ENCODE measurements around the gene CD99.

DNA sequence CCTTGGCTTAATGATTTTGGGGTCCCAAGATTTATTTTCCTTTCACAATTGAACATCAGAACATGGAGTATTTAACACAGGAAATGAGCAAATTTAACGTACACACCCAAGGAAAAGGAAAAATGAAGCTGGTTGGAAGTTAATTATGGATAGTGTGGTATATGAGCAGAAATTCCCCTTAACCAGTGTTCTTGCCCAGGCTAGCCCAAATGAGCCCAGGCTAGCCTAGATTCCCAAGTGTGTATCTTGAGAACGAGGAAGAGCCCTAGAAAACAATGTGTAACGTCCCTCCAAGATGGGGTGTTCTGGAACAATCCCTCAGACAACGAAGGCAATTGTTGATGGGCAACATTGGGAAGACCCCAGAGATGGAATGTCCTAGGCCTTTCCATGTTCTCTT lies 94.4 kb downstream of the CD99 start:
- TF ChIP-seq, protein P1, sequence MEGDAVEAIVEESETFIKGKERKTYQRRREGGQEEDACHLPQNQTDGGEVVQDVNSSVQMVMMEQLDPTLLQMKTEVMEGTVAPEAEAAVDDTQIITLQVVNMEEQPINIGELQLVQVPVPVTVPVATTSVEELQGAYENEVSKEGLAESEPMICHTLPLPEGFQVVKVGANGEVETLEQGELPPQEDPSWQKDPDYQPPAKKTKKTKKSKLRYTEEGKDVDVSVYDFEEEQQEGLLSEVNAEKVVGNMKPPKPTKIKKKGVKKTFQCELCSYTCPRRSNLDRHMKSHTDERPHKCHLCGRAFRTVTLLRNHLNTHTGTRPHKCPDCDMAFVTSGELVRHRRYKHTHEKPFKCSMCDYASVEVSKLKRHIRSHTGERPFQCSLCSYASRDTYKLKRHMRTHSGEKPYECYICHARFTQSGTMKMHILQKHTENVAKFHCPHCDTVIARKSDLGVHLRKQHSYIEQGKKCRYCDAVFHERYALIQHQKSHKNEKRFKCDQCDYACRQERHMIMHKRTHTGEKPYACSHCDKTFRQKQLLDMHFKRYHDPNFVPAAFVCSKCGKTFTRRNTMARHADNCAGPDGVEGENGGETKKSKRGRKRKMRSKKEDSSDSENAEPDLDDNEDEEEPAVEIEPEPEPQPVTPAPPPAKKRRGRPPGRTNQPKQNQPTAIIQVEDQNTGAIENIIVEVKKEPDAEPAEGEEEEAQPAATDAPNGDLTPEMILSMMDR (IDR thresholded peaks at IDR 0.05; ENCODE audit: low read length), result no peak
- TF ChIP-seq EZH2 (IDR thresholded peaks at IDR 0.05; ENCODE audit: borderline replicate concordance, low read length), result no peak
